Measurements from ENCODE around the gene MAMDC2.

Gene MAMDC2

DNA sequence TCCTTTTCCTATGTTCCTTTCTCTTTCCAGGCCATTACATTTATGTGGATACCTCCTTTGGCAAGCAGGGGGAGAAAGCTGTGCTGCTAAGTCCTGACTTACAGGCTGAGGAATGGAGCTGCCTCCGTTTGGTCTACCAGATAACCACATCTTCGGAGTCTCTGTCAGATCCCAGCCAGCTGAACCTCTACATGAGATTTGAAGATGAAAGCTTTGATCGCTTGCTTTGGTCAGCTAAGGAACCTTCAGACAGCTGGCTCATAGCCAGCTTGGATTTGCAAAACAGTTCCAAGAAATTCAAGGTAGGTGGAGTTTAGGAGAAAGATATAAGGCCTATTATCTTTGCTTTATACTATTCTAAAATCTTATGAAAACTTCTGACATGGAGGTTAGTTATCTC is 64.5 kb downstream of the MAMDC2 start:
- no peak for DNase-seq (ENCODE audit: low spot score)

DNA sequence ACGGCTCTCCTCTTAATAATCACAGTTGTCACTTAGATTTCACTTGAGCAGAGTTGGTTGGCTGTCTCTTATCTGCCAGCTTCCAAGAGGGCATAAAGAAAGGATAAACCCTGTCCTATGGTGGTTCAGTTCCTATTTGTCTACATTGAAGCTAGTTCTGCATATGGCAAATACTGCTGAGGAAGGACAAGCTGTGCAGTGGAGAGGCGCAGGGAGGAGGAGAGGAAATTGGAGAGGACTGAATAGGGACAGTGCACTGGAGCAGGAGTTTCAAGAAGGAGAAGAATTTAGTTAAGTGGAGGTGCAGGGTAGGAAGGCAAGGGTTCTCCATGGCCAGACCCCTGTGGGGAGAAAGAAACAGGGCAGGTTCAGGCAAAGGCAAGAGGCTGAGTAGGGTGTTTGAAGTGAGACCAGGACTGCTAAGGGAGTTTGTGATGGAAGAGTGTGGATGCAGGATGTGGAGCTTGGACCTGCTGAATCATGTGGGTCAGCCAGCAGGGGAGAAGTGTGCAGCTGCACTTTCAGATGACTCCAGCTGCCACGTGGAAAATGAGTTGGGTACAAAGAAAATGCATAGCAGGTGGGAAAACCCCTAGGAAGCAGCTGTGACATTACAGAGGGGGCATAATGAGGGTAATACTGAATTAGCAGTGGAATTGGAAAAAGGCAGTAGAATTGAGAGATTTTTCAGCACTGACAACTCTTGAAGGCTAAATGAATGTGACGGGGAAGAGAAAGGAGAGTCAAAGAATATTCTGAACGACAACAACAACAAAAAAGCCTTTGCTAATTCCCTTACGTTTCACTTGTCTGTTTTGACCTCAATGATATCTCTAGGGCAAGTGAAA is 66.8 kb downstream of the MAMDC2 start:
- no peak for DNase-seq (ENCODE audit: low spot score)

DNA sequence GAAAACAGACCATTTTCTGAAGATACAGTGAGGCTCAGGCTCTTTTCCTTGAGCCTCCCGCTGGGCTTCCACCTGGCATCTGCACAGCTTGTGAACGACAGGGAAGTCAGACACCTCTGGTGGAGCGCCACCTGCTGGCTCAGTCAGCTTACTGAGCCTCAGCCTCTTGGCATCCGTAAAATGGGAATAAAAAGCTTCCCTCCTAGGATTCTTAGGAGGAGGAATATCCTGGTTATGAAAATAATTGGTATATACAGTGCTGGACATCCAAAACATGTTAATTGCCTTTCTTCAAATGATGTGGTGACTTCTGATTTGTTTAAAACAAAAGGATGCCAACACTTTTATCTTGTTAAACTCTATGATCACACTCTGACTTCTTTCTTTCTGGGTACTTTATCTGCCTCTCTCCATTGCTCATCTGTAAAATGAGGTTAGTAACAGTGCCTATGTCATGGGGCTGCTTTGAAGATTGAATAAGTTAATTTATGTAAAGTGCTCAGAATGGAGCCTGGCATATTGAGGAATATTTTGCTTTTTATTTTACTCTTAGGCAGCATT is 67.5 kb downstream of the MAMDC2 start:
- peak; percentile 52 for DNase-seq (ENCODE audit: low spot score)

DNA sequence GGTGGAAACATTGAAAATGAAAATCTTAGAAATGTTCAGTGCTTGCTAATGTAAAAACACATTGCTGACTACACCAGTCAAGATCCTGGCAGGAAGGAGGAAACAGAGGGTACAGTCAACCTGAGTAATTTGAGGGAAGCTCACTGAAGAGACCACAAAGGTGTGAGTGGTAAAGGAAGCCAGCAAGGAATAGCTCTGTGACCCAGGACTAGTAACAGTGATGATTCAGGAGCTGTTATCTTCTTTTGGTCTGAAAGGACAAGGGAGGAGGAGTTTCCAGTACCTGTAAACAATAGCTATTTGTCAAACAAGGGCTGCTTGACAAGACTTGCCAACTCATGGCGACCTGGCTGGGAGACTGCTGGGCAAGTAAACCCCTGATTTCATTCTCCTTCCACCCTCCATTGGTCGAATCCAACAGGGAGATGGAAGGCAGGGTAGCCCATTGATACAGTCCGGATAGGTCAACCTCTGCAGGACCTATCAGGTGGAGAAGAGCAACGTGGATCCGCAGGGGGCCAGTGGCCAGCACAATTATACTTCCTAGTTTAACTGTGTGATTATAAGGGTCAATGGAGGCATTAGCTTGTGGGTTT is 68.1 kb downstream of the MAMDC2 start:
- DNase-seq (ENCODE audit: low spot score): no peak

DNA sequence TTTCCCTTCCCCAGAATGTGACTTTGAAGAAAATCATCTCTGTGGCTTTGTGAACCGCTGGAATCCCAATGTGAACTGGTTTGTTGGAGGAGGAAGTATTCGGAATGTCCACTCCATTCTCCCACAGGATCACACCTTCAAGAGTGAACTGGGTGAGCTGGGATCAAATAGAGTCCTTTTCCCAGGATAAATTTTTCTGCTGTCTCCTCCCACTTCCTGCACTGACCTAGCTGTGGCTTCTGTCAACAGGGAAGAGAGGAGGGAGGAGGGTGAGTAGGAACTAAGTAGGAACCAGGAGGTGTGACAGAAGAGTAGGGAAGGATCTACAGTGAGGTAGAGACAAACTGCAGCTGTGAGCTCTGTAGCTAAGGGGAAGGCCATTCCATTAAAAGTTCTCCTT is 69.3 kb downstream of the MAMDC2 start:
- DNase-seq (ENCODE audit: low spot score): no peak

DNA sequence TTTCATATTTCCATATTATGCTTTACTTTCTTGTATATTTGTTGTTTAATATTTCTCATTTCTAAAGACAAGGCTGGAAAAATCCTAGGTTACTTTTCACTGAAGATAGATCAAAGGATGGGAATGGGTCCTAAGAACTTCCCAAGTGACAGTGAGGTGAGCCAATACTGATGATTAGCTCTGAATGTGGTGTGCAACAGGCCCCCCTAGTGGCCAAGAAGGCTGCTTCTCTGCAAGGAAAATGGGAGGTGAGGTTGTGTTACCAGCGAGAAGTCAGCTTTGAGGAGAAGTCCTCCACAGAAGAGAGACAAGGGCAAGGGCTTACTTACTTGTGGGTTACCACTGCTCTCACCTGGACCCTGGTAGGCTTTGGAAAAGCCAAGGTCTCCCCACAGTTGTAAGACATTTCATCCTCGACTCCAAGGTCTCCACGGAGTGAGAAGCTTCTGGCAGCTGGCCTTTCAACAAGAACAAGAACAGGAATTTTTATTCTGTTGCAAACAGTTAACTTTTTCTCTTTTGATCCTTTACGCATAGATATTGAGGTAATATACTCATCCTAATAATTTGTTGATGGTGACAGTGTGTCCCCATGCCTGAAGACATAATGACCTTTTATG is 69.9 kb downstream of the MAMDC2 start:
- DNase-seq (ENCODE audit: low spot score): peak; percentile 11

DNA sequence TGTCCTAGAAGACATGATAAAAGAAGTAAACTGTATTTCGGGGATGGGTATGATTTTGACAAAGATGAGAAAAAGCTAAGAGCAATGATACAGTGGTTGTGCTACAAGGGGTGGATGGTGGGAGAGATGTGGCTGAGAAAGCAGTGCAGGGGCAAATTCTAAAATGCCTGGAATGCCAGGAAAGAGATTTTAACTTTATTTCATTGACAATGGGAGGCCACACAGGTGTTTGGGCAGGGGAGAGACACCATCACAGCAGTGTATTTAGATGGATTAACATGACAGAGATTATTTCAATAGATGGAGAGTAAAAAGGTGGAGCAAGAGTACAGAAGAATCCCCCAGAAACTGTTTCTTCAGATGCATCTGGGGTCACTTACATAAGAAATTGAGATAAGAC is 71.2 kb downstream of the MAMDC2 start:
- no peak for DNase-seq (ENCODE audit: low spot score)

DNA sequence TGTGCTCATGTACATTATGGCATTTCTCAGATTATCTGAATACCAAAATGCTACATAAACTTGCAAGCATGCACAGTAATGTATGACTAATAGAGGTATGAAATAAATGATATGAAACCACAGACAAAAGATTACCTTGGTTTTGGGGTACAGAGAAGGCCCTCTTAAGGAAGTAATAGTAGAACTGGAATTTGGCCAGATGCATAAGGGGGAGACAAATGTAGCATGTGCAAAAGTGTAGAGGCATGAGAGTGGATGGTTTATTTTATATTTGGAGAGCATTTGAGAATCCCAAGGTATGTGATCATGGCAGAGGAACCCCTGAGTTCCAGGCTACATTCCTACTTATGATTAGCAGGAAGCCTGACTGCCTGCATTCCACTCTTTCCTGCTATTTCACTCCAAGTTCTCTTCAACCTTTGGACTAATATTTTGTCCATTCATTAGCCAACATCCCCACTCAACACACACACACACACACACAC is 74.2 kb downstream of the MAMDC2 start:
- DNase-seq (ENCODE audit: low spot score): no peak

DNA sequence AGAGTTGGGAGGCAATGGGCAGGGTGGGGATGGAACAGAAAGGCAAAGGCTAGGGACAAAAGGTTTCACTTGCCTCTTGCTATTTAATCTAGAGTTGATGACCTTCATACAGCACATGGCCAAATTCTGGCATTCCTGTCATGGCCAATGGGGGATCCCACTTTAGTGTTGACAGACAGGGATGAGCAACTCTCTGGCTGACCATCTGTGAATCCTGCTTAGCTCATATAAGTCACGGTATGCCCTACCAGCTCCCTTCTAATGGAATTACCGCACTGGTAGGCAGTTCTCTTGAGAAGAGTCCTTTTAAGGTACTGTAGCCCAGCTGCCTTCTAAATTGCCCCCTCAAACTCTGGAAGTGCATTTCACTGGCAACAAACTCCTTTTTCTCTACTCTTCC is 76.1 kb downstream of the MAMDC2 start:
- DNase-seq (ENCODE audit: low spot score): no peak

DNA sequence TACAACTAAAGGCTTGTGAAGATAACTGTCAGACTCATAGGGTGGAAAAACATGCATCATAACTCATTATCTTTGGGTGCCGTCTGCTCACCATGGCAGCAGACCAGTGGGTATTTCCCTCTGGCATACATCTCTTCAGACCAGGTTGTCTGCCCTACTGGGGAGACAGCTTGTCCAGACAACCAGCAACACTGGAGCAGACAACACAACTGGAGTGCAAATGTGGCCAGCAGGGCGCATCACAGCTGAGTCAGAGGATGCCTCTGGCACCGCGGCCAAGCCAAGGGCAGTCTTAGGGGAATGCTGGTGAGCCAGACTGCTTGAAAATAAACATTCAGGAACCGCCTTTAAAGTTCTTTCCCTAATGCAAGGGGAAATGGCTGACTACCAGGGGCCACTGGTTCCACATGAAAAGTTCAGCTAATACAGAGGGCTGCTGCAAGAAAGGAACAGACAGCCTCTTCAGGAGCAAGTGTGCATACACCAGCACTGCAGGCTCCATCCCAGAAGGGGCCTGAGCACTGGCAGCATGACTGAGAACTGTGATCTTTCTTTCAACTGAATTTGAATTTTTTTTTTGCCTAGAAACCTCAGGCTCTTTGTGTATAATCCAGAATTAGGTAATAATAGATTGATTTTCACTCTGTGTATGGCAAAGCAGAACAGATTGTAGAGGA is 77.3 kb downstream of the MAMDC2 start:
- peak; percentile 33 for DNase-seq (ENCODE audit: low spot score)

DNA sequence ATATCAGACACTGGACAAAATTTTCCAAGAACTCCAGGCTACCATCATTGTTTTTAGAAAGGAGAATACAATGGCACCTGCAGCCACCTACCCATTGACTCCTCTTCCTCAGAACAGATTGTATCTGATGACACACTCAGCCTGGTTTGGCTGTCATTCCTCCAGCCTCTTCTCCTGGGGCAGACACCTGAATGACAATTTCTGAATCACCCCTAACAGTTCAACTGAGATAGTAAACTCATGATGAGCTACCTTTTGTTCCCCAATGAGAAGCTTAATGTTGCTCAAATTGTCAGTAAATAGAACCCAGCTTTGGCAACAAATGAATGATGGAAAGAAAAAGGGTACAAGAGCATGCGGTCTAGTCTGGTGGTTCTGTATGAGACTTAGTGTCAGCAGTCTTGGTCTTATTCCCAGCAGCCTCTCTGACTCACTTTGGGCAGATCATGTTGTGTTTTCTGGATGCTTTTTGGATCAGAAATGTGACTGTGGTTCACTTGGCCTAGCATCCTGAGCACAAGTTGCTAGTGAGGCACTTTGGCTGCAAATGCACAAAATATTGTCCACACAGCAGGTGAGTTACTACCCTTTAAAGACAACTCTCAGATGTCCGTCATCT is 78.3 kb downstream of the MAMDC2 start:
- DNase-seq (ENCODE audit: low spot score): no peak

DNA sequence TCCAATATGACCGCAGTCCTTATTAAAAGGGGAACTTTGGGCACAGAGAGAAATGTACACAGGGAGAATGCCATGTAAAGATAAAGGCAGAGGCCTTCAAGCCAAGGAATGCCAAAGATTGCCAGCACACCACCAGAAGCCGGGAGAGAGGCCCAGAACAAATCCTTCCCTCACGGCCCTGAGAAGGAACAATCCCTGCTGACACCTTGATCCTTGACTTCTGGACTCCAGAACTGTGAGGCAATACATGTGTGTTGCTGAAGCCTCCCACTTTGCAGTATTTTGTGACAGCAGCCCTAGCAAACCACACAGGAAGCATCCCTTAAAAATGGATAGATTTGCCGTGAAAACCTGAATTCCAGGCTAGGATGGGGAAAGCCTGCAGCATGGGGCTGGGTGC is 80.0 kb downstream of the MAMDC2 start:
- DNase-seq (ENCODE audit: low spot score): no peak

DNA sequence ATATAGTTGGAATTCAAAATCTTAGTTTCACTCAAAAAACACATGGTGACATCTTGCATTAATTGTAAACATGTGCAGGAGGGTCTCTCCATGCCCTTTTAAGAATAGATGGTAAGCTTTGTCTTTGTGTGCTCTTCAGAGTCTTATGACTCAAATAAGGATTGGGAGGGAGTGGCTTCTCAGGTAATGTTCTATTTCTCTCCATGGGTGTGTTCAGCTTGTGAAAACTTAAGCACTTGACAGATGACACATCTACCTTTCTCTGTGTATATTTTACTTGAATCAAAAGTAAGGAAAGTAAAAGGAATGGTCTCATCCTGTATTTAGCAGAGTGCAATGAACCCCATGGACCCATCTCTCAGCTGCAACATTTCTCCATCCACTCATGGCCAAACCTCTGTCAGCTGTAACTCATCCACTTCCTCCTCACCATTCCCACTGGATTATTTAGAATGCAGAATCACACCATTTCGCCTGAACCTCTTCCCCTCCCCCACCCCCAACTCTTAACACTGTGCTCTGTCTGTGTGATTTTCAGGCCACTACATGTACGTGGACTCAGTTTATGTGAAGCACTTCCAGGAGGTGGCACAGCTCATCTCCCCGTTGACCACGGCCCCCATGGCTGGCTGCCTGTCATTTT is 82.1 kb downstream of the MAMDC2 start:
- no peak for DNase-seq (ENCODE audit: low spot score)

DNA sequence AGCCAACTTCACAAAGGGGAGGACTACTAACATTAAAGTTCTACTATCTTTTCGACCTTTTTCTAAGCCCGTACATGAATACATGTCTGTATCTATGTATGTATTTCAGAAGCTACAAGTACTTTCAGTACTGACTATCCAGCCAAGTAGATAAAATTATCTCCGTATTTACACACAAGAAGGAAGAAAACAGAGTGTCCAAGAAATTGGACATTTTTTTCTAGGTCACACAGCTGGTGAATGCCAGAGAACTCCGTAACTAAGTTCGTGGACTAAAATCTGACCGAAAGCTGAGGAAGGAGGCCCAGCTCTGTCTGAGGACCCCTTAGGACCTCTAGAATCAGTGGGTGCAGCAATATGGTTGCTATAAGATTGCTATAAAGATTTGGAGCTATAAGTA is 83.4 kb downstream of the MAMDC2 start:
- no peak for DNase-seq (ENCODE audit: low spot score)

DNA sequence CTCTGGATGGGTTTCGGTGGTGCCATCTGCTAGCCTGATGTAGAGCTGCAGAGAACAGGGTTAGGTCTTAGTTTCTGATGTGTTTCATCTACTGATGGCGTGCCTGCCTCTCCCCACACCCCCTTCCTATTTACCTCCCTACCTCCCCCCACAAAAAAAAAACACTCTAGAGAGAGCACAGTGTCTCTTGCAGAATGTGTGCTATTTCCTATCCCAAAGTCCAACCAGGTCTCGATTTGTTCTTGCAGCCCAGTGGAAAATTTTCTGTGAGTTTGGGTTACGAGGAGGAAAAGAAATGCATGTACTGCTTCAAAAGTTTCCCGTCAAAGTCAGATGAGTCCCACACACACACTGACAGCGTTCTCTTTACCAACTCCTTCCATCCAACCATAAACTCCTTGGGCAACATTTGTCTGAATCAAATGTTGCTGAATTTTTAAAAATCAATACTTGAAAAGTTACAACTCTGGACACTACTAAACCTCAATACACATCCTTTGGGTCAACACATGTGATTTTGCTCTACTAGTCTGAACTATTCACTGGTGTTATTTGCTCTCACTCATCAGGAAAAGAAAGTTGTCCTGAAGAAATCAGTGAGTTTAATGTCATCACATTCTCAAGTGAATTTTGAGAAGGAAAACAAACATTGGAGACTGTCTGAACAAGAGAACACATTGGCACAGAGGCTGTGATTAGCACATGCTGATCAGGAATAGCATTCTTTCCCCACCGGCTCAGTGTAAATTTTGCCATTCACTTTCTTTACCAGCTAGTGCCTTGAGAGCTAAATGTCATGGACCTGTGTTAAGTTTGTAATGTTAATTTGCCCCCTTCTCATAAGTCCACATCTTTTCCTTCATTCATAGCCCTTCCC is 84.1 kb downstream of the MAMDC2 start:
- no peak for DNase-seq (ENCODE audit: low spot score)

DNA sequence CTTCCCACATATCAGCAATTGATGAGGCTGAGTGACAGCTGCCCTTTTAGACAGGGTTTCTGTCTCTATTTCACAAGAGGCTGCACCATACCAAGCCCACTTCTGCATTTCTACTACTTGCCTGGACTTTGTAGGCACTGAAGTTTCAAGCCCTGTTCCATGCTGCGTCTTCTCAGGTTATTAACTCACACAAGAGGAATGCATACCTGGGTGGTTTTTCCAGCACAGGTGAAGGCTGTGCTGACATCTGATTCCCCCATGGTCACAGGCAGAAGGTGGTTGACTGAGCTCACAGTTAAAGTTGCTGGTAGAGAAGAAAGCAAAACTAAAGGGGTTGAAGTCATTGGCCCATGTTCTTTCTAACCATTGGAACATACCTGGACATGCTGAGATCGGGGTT is 86.6 kb downstream of the MAMDC2 start:
- no peak for DNase-seq (ENCODE audit: low spot score)

DNA sequence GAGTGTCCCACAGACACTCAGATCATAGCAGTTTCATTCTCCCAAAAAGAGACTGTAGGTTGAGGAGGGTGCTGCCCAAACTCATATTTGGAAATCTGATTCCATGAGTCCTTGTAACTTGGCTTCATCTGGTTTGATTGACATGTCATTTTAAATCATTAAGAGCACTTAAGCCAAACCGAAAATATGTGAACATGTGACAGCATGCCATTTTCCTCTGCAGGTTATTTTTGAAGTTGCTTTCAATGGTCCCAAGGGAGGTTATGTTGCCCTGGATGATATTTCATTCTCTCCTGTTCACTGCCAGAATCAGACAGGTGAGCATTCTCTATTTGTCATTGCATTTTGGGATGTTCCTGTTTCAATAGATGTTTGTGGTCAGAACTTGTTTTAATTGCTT is 87.6 kb downstream of the MAMDC2 start:
- DNase-seq (ENCODE audit: low spot score): no peak

DNA sequence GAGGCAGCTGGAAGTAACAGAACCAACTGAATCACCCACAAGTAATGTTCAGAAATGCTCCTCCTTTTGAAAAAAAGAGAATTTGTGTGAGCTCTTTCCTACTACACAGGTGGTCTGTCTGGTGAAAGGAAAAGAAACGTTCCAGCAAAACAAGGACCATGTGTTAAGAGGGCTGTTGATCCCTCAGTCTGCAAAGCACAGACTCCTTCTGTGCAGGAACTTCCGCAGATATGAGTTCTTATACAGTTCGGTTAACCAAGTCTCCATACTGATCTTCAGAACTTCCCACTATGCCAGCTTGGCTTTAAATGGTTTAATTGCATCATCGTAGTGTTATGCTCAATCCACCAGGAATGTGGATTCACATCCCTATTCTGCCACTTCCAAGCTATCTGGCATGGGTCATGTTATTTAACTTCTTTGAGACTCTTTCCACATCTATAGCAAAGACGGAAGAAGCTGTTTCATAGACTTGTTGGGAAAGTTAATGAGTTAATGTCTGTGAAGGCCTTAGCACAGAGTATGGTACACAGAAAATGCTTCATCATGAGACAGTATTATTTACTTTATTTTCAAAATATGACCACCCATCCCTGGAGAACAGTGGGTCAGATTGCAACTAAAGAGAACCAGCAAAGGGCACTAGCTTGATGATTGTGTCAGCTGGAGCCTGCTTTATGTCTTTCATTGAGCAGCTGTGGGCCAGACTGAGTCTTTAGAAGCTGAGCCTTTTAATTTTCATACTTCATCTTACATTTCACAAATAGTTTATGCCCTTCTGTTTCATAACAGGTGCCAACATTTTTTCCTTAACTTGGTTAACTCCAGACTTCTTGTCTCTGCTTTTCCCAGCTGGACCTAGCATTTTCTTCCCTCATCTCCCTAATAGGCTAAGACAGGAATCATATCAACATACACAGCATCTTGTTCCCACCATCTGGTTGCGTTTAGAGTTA is 89.9 kb downstream of the MAMDC2 start:
- DNase-seq (ENCODE audit: low spot score): no peak

DNA sequence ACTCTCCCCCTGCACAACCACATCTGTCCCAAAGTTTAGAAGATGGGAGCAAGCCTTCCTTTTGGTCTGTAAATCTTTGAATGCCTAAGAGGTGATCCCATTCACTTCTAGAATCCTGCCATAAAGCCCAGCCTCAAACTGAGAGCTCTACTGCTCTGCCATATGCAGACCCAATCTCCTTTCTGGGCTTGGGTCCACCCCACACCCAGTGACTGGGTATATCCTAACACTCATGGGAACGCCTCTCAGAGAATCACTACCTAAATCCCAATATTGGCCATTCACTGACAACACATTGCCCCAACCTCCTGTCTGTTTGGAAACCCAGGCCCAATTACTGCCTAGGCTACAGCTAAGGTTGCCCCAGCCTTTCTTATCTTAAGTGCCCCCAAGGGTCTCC is 90.7 kb downstream of the MAMDC2 start:
- no peak for DNase-seq (ENCODE audit: low spot score)
